B cell (primary cell): ENCODE measurements around the gene SSBP1. TPM values are rescaled to one million over a fixed set of nuclear protein-coding genes. Genes with fewer than 3 reads are reported as not detected.

Experiments used
- ATAC-seq: fragments of 200-7000 bp; cut with Tn5 transposase; one replicate; pipeline ENCODE4 v1.10.0; 2021; ENCODE audit warnings: low read depth, mild to moderate bottlenecking, moderate number of reproducible peaks, moderate library complexity
- CTCF ChIA-PET: fragments of 350-600 bp; sonication (Branson Sonifier 250); formaldehyde crosslinking; loops from one replicate; lab custom pipeline; 2021; ENCODE audit warnings: antibody characterized with exemption, inconsistent platforms; lab: Charles Lee
- POLR2A ChIA-PET: fragments of 350-600 bp; sonication (Branson Sonifier 250); formaldehyde crosslinking; loops from one replicate; lab custom pipeline; 2021; ENCODE audit warnings: antibody characterized with exemption; lab: Charles Lee
- DNase-seq: peaks from one replicate; pipeline ENCODE4 v3.0.0; 2013
- H2AFZ ChIP-seq: 2 replicates; pipeline ENCODE4 v1.6.1; 2012; ENCODE audit warnings: mild to moderate bottlenecking, low read depth, low read length; ENCODE audit not compliant: insufficient read depth, poor library complexity, severe bottlenecking
- H3K27ac ChIP-seq, 2 donors: 1 replicate in 1 of 2; 2 replicates in 1 of 2; pipeline ENCODE4 v1.5.1; 2012 to 2013; ENCODE audit warnings: low read length in 2 of 2, mild to moderate bottlenecking in 2 of 2, moderate library complexity in 1 of 2
- H3K27me3 ChIP-seq, 4 experiments: fragments of 200-600 bp in 1 of 4; sonication (generic) in 1 of 4; replicated peaks in 1 of 4; 1 replicate in 2 of 4; 2 replicates in 2 of 4; pipeline versions ENCODE4 v1.6.1 to v1.7.0; 2013 to 2016; ENCODE audit warnings: low read length in 3 of 4, mild to moderate bottlenecking in 2 of 4, mixed read lengths in 1 of 4, moderate library complexity in 1 of 4; ENCODE audit not compliant: insufficient read depth in 4 of 4, control insufficient read depth in 3 of 4; ENCODE audit errors: control extremely low read depth in 1 of 4
- H3K36me3 ChIP-seq, 2 experiments: replicated peaks in 1 of 2; 1 replicate in 1 of 2; 2 replicates in 1 of 2; pipeline versions ENCODE4 v1.6.1 to v1.7.1; 2013; ENCODE audit warnings: low read length in 1 of 2; ENCODE audit not compliant: insufficient read depth in 2 of 2, control insufficient read depth in 1 of 2; ENCODE audit errors: control extremely low read depth in 1 of 2, extremely low read depth in 1 of 2
- H3K4me1 ChIP-seq, 2 donors: fragments of 200-600 bp in 1 of 2; sonication (generic) in 1 of 2; 1 replicate in 1 of 2; 2 replicates in 1 of 2; pipeline versions ENCODE4 v1.5.1 to v1.6.1; 2013 to 2017; ENCODE audit warnings: low read length in 2 of 2; ENCODE audit not compliant: control insufficient read depth in 2 of 2, insufficient read depth in 2 of 2
- H3K4me2 ChIP-seq: replicated peaks from 2 replicates; pipeline ENCODE3; 2012; ENCODE audit warnings: mild to moderate bottlenecking, low read depth, low read length; ENCODE audit not compliant: poor library complexity, severe bottlenecking
- H3K4me3 ChIP-seq, 5 experiments: fragments of 200-600 bp in 1 of 5; sonication (generic) in 1 of 5; 1 replicate in 3 of 5; 2 replicates in 2 of 5; pipeline versions ENCODE4 v1.5.1 to v1.7.0; 2011 to 2016; ENCODE audit warnings: low read length in 4 of 5, mild to moderate bottlenecking in 4 of 5, low read depth in 2 of 5, control low read depth in 1 of 5, moderate library complexity in 1 of 5; ENCODE audit not compliant: insufficient read depth in 1 of 5; ENCODE audit errors: control extremely low read depth in 1 of 5, extremely low read depth in 1 of 5
- H3K79me2 ChIP-seq: fragments of 200-600 bp; sonication (generic); one replicate; pipeline ENCODE4 v1.6.0; 2016; ENCODE audit warnings: low read length; ENCODE audit not compliant: control insufficient read depth, insufficient read depth
- H3K9ac ChIP-seq: fragments of 200-600 bp; sonication (generic); 2 replicates; pipeline ENCODE4 v1.6.1; 2017; ENCODE audit warnings: mild to moderate bottlenecking, low read length, moderate library complexity
- H3K9me3 ChIP-seq, 3 donors: one replicate each; pipeline versions ENCODE4 v1.6.1 to v1.7.1; 2013; ENCODE audit warnings: low read length in 2 of 3; ENCODE audit not compliant: control insufficient read depth in 2 of 3, insufficient read depth in 1 of 3; ENCODE audit errors: control extremely low read depth in 1 of 3
- H4K20me1 ChIP-seq: 2 replicates; pipeline ENCODE4 v1.6.0; 2012; ENCODE audit warnings: mild to moderate bottlenecking, low read length; ENCODE audit not compliant: insufficient read depth, control insufficient read depth, poor library complexity, severe bottlenecking
- H3K27ac Mint-ChIP-seq: one replicate; pipeline ENCODE4 v1.8.0; 2021; ENCODE audit warnings: mixed read lengths
- H3K27me3 Mint-ChIP-seq: one replicate; pipeline ENCODE4 v1.8.0; 2021; ENCODE audit warnings: mixed read lengths
- H3K4me1 Mint-ChIP-seq: one replicate; pipeline ENCODE4 v1.8.0; 2021; ENCODE audit warnings: mixed read lengths
- H3K4me3 Mint-ChIP-seq: one replicate; pipeline ENCODE4 v1.8.0; 2021; ENCODE audit warnings: mixed read lengths
- H3K9me3 Mint-ChIP-seq: one replicate; pipeline ENCODE4 v1.8.0; 2022; ENCODE audit warnings: mixed read lengths; ENCODE audit not compliant: insufficient read depth
- CTCF ChIP-seq: fragments of 200-600 bp; IDR thresholded peaks from one replicate; pipeline ENCODE4 v1.8.0; 2022; ENCODE audit warnings: antibody characterized with exemption, mild to moderate bottlenecking
- EZH2 ChIP-seq: IDR thresholded peaks from 2 replicates; pipeline ENCODE4 v1.6.1; 2012; ENCODE audit warnings: borderline replicate concordance, low read depth, mild to moderate bottlenecking, moderate library complexity, low read length; ENCODE audit not compliant: insufficient read depth, poor library complexity, severe bottlenecking
- WGBS: methylation state at CpG from one replicate; pipeline ENCODE4 v1.1.5; 2013; ENCODE audit warnings: missing lambda C conversion rate; ENCODE audit not compliant: insufficient coverage; 5-methylcytosine and 5-hydroxymethylcytosine counted together
- intact Hi-C: fragments of 100-400 bp; cut with micrococcal nuclease; formaldehyde crosslinking; loops from one replicate; pipeline ENCODE4 v1.10.0; 2022
- polyA plus RNA-seq: library from polyadenylated mRNA; depleted of rRNA; stranded (reverse); fragments of >200 nt; gene quantifications from 2 replicates; pipeline ENCODE4 v1.2.3, GENCODE V29; 2012
- total RNA-seq, 2 donors: library from RNA; stranded (reverse); fragments of 120-200 nt in 1 of 2; gene quantifications; 1 replicate in 1 of 2; 2 replicates in 1 of 2; pipeline versions ENCODE4 v1.2.3 to v1.2.4, GENCODE V29; 2013 to 2022

SSBP1 gene
- total and polyA plus RNA-seq, 2 donors (not counting 1 experiment from before 2014, with no cell fraction given): 37.2 to 93.6 TPM

DNA sequence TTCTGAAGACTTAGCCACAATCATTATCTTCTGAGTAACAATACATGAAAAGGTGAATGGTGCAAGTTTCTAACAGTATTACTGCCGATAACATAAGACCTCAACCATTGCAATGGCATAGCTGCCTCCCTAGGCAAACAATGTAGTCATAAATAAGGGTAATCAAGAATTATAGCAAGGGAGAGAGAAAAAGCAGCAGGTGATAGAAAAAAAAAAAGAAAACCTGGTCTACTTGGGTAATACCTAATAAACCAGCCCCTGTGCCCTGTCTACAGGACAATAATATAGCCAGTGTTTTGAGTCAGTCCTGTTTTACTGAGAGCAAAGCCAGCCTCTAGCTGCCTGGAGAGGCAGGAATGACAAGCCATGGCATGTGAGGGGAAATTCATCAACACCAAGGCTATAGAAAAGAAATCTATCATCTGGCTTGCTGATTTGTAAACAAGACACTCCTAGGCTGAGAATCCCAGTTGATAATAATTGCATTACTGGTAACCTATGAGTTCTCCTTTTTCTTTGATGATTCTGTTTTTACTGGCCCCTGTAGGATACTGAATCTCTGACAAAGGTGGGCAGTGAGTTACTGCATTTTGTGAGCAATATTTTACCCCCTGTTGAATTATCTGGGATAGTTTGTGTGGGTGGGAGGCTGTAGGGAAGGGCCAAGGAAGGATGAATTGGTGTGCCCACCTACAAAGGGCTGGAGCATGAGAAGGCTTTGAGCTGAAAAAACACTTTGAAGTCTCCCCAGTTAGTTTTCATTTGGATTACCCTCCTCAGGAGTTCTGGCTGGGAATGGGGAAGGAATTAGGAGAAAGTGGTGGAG lies 31.7 kb upstream of the SSBP1 start:
- ATAC-seq: no peak
- intact Hi-C loops: no loop called here

More for the DNA sequence above, 31.7 kb upstream of the SSBP1 start:
- peaks cover 13% of the 10 kb centered on the region for H3K79me2 ChIP-seq
- no peak for DNase-seq
- H3K4me1 ChIP-seq: peaks cover 8 to 9% of the 10 kb centered on the region in 2 donors
- no peaks in the 10 kb centered on the region for H3K9me3 Mint-ChIP-seq
- H3K9ac ChIP-seq: no peak overlapping the region
- no peaks in the 10 kb centered on the region for H3K27me3 ChIP-seq
- H2AFZ ChIP-seq: no peak overlapping the region
- CTCF ChIA-PET: interaction anchor here (2.5 to 6.4 kb wide), 2 partner anchors 31 to 52 kb away, joined by 12 to 43 read pairs; partner anchors contain the start of gene SSBP1
- H3K27ac ChIP-seq: no peak overlapping the region
- no peak for TF ChIP-seq EZH2
- no peak for TF ChIP-seq CTCF
- no peak overlapping the region for H3K4me2 ChIP-seq
- no peak overlapping the region for H3K4me3 ChIP-seq
- H3K4me1 Mint-ChIP-seq: peaks cover 9% of the 10 kb centered on the region
- no peak overlapping the region for H3K27ac Mint-ChIP-seq
- POLR2A ChIA-PET: no interaction called here
- no peaks in the 10 kb centered on the region for H3K36me3 ChIP-seq
- no peak overlapping the region for H3K4me3 Mint-ChIP-seq
- no peaks in the 10 kb centered on the region for H3K9me3 ChIP-seq
- peaks cover 4% of the 10 kb centered on the region for H3K27me3 Mint-ChIP-seq
- H4K20me1 ChIP-seq: no peaks in the 10 kb centered on the region
- no CpG with 5 or more reads among the region's 1 CpG for WGBS
